Breast epithelium (tissue), 3 donors: ENCODE measurements around the gene ELP5.

ENCODE experiments used
- POLR2A ChIP-seq: fragments of 450-650 bp; IDR thresholded peaks from one replicate; pipeline ENCODE4 v1.6.1; 2016; ENCODE audit warnings: antibody characterized with exemption, mild to moderate bottlenecking, moderate library complexity
- TF ChIP-seq, protein P1 (sequence below), 3 donors: fragments of 450-650 bp; IDR thresholded peaks; one replicate each; pipeline ENCODE4 v1.5.1; 2016 to 2017; ENCODE audit warnings: antibody characterized with exemption in 3 of 3, mild to moderate bottlenecking in 3 of 3, moderate library complexity in 3 of 3

DNA sequence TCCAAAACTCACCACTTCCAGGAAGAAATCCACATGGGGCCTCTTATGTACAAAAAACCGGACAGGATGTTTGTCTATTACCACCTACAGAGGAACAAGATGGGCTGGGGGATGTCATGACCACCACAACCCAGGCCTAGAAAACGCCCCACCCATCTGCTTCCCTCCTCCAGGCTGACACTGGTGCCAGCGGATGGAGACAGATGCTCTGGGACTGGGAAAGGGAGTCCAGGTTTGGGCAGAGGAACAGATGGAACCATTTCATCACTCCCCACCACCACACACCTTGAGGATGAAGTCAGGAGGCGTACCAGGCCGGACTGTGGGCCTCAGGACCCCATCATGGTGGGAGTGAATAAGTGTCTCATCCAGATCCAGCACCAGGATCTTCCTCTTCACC lies 5.2 kb upstream of the ELP5 start:
- TF ChIP-seq, protein P1, sequence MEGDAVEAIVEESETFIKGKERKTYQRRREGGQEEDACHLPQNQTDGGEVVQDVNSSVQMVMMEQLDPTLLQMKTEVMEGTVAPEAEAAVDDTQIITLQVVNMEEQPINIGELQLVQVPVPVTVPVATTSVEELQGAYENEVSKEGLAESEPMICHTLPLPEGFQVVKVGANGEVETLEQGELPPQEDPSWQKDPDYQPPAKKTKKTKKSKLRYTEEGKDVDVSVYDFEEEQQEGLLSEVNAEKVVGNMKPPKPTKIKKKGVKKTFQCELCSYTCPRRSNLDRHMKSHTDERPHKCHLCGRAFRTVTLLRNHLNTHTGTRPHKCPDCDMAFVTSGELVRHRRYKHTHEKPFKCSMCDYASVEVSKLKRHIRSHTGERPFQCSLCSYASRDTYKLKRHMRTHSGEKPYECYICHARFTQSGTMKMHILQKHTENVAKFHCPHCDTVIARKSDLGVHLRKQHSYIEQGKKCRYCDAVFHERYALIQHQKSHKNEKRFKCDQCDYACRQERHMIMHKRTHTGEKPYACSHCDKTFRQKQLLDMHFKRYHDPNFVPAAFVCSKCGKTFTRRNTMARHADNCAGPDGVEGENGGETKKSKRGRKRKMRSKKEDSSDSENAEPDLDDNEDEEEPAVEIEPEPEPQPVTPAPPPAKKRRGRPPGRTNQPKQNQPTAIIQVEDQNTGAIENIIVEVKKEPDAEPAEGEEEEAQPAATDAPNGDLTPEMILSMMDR (IDR thresholded peaks at IDR 0.05): no peak
- TF ChIP-seq POLR2A: no peak
